Sigmoid colon (tissue), 4 donors: Measurements from ENCODE around the gene MBP.

Experiments used
- CTCF ChIP-seq, 4 experiments: fragments of 450-650 bp in 3 of 4; fragments of 200-600 bp in 1 of 4; IDR thresholded peaks; one replicate each; pipeline ENCODE4 v1.5.1; 2016 to 2019; ENCODE audit warnings: antibody characterized with exemption in 4 of 4, mild to moderate bottlenecking in 3 of 4, moderate library complexity in 2 of 4
- EP300 ChIP-seq, 4 donors: sonication (generic); formaldehyde crosslinking; IDR thresholded peaks; one replicate each; pipeline ENCODE4 v1.6.1; 2017; ENCODE audit warnings: antibody characterized with exemption in 4 of 4

GRCh38 chr18:77132369-77133050, at the start of gene MBP:
- TF ChIP-seq CTCF (IDR thresholded peaks at IDR 0.05) (no peak), EP300 (IDR thresholded peaks at IDR 0.05) (no peak)
